PC-9 (cell line): ENCODE results near the gene IDH3G.

Source experiments
- EZH2 ChIP-seq: fragments of 200-600 bp; sonication (generic); IDR thresholded peaks from 2 replicates; pipeline ENCODE4 v1.8.0; 2017; ENCODE audit warnings: antibody characterized with exemption, low read depth
- TF ChIP-seq, protein P1 (sequence below): fragments of 200-600 bp; sonication (generic); conservative IDR thresholded peaks from 2 replicates; pipeline ENCODE4 v1.6.1; 2017; ENCODE audit warnings: mixed run types, antibody characterized with exemption, mild to moderate bottlenecking, moderate library complexity

DNA sequence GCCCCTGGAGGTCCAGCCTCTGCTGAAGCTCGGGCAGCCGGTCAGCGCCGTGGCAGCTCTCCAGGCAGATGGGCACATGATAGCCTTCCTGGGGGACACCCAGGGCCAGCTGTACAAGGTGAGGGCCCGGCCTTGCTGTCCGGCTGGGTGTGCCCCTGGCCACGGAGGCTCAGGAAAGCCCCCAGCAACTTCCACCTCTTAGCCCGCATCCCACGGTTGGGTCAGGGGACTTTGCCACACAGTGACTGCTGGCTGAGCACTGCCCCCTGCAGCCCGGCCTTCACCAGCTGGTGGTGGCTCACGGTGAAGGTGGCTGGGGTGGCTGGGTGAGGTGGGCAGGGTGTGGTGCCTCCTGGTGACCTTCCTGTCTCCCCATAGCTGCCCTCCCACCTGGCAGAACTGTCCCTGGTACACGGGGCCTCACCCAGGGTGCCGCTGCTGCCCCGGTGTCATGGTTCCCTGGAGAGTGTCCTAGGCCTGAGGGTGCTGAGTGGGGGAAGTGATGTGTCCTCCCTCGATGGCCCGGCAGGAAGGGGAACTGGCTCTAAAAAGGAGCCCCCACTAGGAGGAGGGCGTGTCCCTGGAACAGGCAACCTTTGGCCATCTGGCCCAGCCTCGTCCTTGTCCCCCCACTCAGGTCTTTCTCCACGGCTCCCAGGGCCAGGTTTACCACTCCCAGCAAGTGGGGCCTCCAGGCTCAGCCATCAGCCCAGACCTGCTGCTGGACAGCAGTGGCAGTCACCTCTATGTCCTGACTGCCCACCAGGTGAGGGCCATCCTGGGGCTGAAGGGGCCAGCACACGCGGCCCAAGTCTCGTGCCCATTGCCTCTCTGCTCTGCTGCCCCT is 25.6 kb downstream of the IDH3G start:
- TF ChIP-seq, protein P1, sequence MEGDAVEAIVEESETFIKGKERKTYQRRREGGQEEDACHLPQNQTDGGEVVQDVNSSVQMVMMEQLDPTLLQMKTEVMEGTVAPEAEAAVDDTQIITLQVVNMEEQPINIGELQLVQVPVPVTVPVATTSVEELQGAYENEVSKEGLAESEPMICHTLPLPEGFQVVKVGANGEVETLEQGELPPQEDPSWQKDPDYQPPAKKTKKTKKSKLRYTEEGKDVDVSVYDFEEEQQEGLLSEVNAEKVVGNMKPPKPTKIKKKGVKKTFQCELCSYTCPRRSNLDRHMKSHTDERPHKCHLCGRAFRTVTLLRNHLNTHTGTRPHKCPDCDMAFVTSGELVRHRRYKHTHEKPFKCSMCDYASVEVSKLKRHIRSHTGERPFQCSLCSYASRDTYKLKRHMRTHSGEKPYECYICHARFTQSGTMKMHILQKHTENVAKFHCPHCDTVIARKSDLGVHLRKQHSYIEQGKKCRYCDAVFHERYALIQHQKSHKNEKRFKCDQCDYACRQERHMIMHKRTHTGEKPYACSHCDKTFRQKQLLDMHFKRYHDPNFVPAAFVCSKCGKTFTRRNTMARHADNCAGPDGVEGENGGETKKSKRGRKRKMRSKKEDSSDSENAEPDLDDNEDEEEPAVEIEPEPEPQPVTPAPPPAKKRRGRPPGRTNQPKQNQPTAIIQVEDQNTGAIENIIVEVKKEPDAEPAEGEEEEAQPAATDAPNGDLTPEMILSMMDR, result 0 out of 2 replicates have a peak, but pooled peaks have one; percentile 13
- TF ChIP-seq EZH2, result no peak
